ENCODE data around the gene EVI2B. TPM values are rescaled to one million over a fixed set of nuclear protein-coding genes. Genes with fewer than 3 reads are reported as not detected.
"Not testable (repeated sequence)": the region's sequence is repeated elsewhere in the genome, so short reads cannot be mapped to it uniquely, and the experiment has no call there.

Gene EVI2B
- total RNA-seq, 1 donor from 2014 or later: 54.8 TPM

DNA sequence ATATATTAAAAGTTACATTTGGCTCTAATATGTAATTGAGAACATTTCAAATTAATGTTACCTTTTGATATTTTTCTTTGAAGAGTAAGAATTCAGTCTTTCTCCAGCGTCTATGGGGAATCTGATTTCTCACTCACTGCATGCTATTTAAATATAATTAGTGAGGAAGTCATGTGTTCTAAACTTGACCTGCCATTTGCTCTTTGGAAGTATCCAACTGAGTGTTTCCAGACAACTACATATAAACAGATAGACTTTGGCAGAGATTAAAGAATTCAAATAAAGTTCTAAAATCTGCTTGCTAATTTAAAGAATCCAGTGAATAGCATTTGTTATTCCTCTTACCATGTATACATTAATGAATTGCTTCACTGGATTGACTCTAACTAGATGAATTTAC lies 40.3 kb downstream of the EVI2B start:
- intact Hi-C loops (cut with micrococcal nuclease): no loop called here

DNA sequence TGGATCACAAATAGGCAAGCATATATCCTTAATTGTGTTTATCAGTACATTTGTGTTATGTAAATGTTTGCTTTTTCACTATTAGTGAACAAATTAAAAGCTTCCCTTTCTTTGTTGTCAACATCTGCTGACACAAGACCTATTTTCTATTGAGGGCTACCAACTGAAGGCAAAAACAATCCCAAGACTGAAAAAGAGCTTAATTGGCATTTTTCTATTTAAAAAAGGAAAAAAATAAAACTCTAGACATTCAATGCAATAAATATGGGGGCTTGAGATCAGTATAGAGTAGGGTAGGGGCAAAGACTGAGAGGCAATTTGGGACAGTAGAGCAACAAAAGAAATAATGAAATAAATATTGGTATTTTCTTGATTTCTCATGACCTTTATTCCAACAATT lies 41.1 kb downstream of the EVI2B start:
- intact Hi-C loops (cut with micrococcal nuclease): no loop called here

DNA sequence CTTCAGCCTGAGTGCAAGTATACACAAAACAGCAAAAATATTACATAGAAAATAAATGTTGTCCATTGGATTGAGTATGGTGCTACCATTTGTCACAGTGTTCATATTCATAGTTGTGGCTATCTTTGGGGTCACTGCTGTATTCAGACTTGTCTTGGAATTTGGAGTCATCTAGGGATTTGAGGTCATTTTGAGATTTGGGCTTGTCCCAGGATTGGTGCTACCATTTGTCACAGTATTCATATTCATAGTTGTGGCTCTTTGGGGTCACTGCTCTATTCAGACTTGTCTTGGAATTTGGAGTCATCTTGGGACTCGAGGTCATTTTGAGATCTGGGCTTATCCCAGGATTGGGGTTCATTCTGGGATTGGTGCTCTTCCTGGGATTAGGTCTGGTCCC lies 41.6 kb downstream of the EVI2B start:
- intact Hi-C loops (cut with micrococcal nuclease): no loop called here

DNA sequence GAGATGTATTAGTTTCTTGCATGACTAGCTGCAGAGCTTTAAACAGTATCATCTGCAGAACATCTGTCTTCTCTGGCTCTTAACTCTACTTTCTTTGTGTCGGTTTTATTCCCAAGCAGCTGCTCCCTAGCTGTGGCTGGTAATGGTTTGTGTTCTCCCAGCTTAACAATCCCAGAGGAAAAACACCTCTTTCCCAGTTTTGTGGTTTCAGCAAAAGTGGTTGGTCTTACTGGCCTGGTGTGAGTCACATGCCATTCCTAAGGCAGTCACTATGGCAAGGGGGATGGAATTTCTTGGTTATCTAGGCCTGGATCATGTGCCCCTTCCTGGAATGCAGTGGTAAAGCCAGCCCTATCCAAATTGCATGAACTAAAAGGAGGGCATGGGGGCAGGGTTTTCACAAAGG lies 44.3 kb downstream of the EVI2B start:
- intact Hi-C loops (cut with micrococcal nuclease): no loop called here

- intact Hi-C loops (cut with micrococcal nuclease): no loop called here
These were observed 44.7 kb downstream of the EVI2B start for GRCh38 chr17:31269036-31269577.

DNA sequence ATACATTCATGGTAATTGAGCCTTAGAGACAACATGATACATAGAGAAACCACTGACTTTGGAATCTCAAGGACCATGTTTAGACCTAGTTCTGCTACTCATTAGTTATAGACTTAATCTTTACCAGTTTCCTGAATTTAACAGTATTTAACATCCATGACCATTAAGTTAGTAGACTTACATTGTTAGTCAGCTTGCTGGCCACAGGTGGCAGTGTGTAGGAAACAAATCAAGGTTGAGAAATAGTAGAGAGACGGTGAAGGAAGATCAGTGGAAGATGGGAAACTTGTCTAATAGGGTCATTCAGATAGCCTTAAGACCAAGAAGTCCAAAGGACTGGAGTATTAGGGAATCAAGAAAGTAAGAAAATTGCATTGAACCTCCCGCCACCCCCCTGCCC lies 47.8 kb downstream of the EVI2B start:
- intact Hi-C loops (cut with micrococcal nuclease): loop anchor here (1.0 kb wide), 1 partner anchor 107 kb away; no protein-coding TSS in a partner anchor

DNA sequence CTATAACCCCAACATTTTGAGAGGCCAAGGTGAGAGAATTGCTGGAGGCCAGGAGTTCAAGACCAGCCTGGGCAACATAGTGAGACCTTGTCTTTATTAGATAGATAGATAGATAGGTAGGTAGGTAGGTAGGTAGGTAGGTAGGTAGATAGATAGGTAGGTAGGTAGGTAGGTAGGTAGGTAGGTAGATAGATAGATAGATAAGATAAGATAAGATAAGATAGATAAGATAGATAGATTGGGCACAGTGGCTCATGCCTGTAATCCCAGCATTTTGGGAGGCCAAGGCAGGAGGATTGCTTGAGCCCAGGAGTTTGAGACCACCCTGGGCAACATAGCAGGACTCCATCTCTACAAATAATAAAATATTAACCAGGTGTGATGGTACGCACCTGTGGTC lies 50.9 kb downstream of the EVI2B start:
- intact Hi-C loops (cut with micrococcal nuclease): not testable (repeated sequence)

GRCh38 chr17:31261601-31262000 lies 52.3 kb downstream of the EVI2B start:
- intact Hi-C loops (cut with micrococcal nuclease): no loop called here

DNA sequence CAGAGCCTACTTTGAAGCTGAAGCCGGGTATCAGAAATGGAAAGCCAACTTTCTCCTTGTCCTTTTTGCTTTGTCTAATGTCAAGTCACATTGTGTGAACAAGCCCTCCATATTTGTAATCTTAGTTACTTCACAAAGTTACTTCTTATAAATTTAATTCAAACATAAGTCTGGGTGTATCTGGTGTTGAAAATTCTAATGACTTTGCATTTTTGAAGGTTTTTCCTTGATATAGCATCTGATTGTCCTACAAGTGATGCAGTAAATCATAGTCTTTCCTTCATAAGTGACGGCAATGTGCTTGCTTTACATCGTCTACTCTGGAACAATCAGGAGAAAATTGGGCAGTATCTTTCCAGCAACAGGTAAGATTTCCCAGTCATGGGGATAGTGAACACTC lies 53.7 kb downstream of the EVI2B start:
- intact Hi-C loops (cut with micrococcal nuclease): no loop called here

DNA sequence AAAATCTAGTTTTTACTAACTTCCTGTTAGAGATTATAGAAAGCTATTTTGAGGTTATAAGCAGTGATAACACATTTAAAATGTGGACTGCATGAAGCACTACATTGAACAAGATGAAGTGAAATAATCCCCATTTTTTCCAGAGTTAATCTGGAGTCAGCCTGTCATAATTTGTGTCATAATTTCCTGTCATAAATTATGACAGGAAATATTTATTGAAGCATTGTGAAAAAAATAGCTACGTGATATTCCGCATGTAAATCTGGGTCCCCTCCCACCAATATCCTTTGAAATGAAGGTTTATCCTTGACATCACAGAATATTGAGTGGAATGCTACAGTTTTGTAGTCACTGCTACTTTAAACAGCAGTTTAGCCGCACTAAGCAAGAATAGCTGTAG lies 56.9 kb downstream of the EVI2B start:
- intact Hi-C loops (cut with micrococcal nuclease): no loop called here

GRCh38 chr17:31254654-31255053 lies 59.2 kb downstream of the EVI2B start:
- intact Hi-C loops (cut with micrococcal nuclease): no loop called here

Other genes with a start within 250 kb of the EVI2B start
- gene NF1, start 219.1 kb downstream of the EVI2B start, total RNA-seq: 24.0 and 25.0 TPM in 2 replicates
- gene OMG, start 16.8 kb downstream of the EVI2B start, total RNA-seq: 0.25 and 0.61 TPM in 2 replicates
- 55.9 and 59.5 TPM in 2 replicates for gene EVI2A, start 7.6 kb upstream of the EVI2B start, total RNA-seq
- gene RAB11FIP4, start 77.6 kb upstream of the EVI2B start, total RNA-seq: 33.1 and 34.3 TPM in 2 replicates